Osteoblast (primary cell): ENCODE measurements around the gene PPT2. TPM values are rescaled to one million over a fixed set of nuclear protein-coding genes. Genes with fewer than 3 reads are reported as not detected.

Experiments used
- DNase-seq: peaks from one replicate; pipeline ENCODE4 v3.0.0; 2011; ENCODE audit warnings: low spot score, mixed read lengths; ENCODE audit not compliant: insufficient read length; ENCODE audit errors: missing footprints
- H2AFZ ChIP-seq: 2 replicates; pipeline ENCODE4 v1.6.0; 2011; ENCODE audit warnings: mild to moderate bottlenecking, low read length
- H3K27ac ChIP-seq: 2 replicates; pipeline ENCODE4 v1.5.1; 2011; ENCODE audit warnings: mild to moderate bottlenecking, low read depth, low read length, moderate library complexity
- H3K27me3 ChIP-seq: 2 replicates; pipeline ENCODE4 v1.6.0; 2012; ENCODE audit warnings: mild to moderate bottlenecking, control low read depth, inconsistent platforms, low read length, moderate library complexity; ENCODE audit not compliant: insufficient read depth
- H3K36me3 ChIP-seq: 2 replicates; pipeline ENCODE4 v1.5.1; 2011; ENCODE audit warnings: mild to moderate bottlenecking, low read length, control low read depth, moderate library complexity; ENCODE audit not compliant: insufficient read depth
- H3K4me1 ChIP-seq: 2 replicates; pipeline ENCODE4 v1.5.1; 2011; ENCODE audit warnings: mild to moderate bottlenecking, low read length, control low read depth, moderate library complexity; ENCODE audit not compliant: insufficient read depth
- H3K4me2 ChIP-seq: 2 replicates; pipeline ENCODE4 v1.6.0; 2011; ENCODE audit warnings: mild to moderate bottlenecking, low read length; ENCODE audit not compliant: insufficient read depth
- H3K4me3 ChIP-seq: fragments of 200-600 bp; sonication (generic); 3 replicates; pipeline ENCODE4 v1.5.1; 2012; ENCODE audit warnings: mild to moderate bottlenecking, low read length, inconsistent platforms; ENCODE audit not compliant: insufficient read depth
- H3K79me2 ChIP-seq: 2 replicates; pipeline ENCODE4 v1.6.0; 2012; ENCODE audit warnings: mild to moderate bottlenecking, low read length, control low read depth, inconsistent platforms; ENCODE audit not compliant: insufficient read depth
- H3K9me3 ChIP-seq: 2 replicates; pipeline ENCODE4 v1.5.1; 2011; ENCODE audit warnings: low read depth, low read length, control low read depth
- H4K20me1 ChIP-seq: 2 replicates; pipeline ENCODE4 v1.6.0; 2012; ENCODE audit warnings: mild to moderate bottlenecking, low read length, control low read depth; ENCODE audit not compliant: insufficient read depth
- CTCF ChIP-seq: IDR thresholded peaks from 2 replicates; pipeline ENCODE4 v1.5.1; 2011; ENCODE audit warnings: mild to moderate bottlenecking, low read depth, low read length, moderate library complexity; ENCODE audit errors: extremely low read depth
- total RNA-seq: library from RNA; depleted of rRNA; stranded (reverse); fragments of >200 nt; gene quantifications from 2 replicates; pipeline ENCODE4 v1.2.3, GENCODE V29; 2012

Gene PPT2
- total RNA-seq, 1 donor = 8.3 TPM

GRCh38 chr6:32129297-32130088 is 24.4 kb upstream of the PPT2 start:
- H3K4me2 ChIP-seq = peak overlapping the region; percentile 99
- no peaks in the 10 kb centered on the region for H3K27me3 ChIP-seq
- no peak for TF ChIP-seq CTCF
- H3K4me3 ChIP-seq = peak overlapping the region; percentile 95
- H4K20me1 ChIP-seq = no peaks in the 10 kb centered on the region
- H3K9me3 ChIP-seq = no peaks in the 10 kb centered on the region
- no peak for DNase-seq
- H3K36me3 ChIP-seq = peaks cover 10% of the 10 kb centered on the region
- H3K27ac ChIP-seq = peak overlapping the region; percentile 55
- H3K4me1 ChIP-seq = peaks cover 33% of the 10 kb centered on the region
- H3K79me2 ChIP-seq = peaks cover 35% of the 10 kb centered on the region
- H2AFZ ChIP-seq = peak overlapping the region; percentile 88

- TF ChIP-seq CTCF = no peak
- Histone ChIP-seq H3K27me3 (no peaks in the 10 kb centered on the region), H2AFZ (no peak overlapping the region), H3K4me1 (peaks cover 36% of the 10 kb centered on the region), H3K9me3 (no peaks in the 10 kb centered on the region), H3K4me3 (no peak overlapping the region), H3K4me2 (no peak overlapping the region), H4K20me1 (no peaks in the 10 kb centered on the region), H3K36me3 (no peaks in the 10 kb centered on the region), H3K27ac (no peak overlapping the region), H3K79me2 (peaks cover 26% of the 10 kb centered on the region)
- DNase-seq = no peak
Observed at GRCh38 chr6:32131439-32131948, 22.4 kb upstream of the PPT2 start.

- H4K20me1 ChIP-seq = no peaks in the 10 kb centered on the region
Observed at GRCh38 chr6:32132110-32132509, 21.8 kb upstream of the PPT2 start.

More at GRCh38 chr6:32132110-32132509, 21.8 kb upstream of the PPT2 start:
- no peaks in the 10 kb centered on the region for H3K27me3 ChIP-seq
- no peak overlapping the region for H2AFZ ChIP-seq
- H3K27ac ChIP-seq = no peak overlapping the region
- no peaks in the 10 kb centered on the region for H3K36me3 ChIP-seq
- H3K4me2 ChIP-seq = no peak overlapping the region
- no peaks in the 10 kb centered on the region for H3K9me3 ChIP-seq
- H3K4me3 ChIP-seq = no peak overlapping the region
- H3K4me1 ChIP-seq = peaks cover 32% of the 10 kb centered on the region
- H3K79me2 ChIP-seq = peaks cover 20% of the 10 kb centered on the region
- DNase-seq = no peak
- TF ChIP-seq CTCF = no peak
